Vagina (tissue), 2 donors: ENCODE measurements around the gene MTO1. TPM values are rescaled to one million over a fixed set of nuclear protein-coding genes. Genes with fewer than 3 reads are reported as not detected.
A peak's percentile ranks its signal among the peaks of the same experiment; 100 is the strongest.

Source experiments
- DNase-seq, 2 donors: peaks; one replicate each; pipeline ENCODE4 v3.0.0-alpha.2; 2017; ENCODE audit errors: extremely low spot score in 2 of 2
- H3K27ac ChIP-seq: fragments of 200-600 bp; sonication (generic); one replicate; pipeline ENCODE4 v1.5.1; 2019
- H3K27me3 ChIP-seq: fragments of 200-600 bp; sonication (generic); one replicate; pipeline ENCODE4 v1.5.1; 2019
- H3K36me3 ChIP-seq, 2 donors: fragments of 200-600 bp; sonication (generic); one replicate each; pipeline ENCODE4 v1.5.1; 2017 to 2019
- H3K4me1 ChIP-seq: fragments of 200-600 bp; sonication (generic); one replicate; pipeline ENCODE4 v1.5.1; 2019
- H3K4me3 ChIP-seq, 2 donors: fragments of 200-600 bp; sonication (generic); 1 replicate in 1 of 2; 2 replicates in 1 of 2; pipeline ENCODE4 v1.5.1; 2016 to 2019
- H3K9me3 ChIP-seq: fragments of 200-600 bp; sonication (generic); one replicate; pipeline ENCODE4 v1.5.1; 2019
- POLR2A ChIP-seq, 2 donors: fragments of 450-650 bp; IDR thresholded peaks; one replicate each; pipeline ENCODE4 v1.6.1; 2017; ENCODE audit warnings: antibody characterized with exemption in 2 of 2, mild to moderate bottlenecking in 2 of 2, moderate library complexity in 2 of 2
- POLR2AphosphoS5 ChIP-seq, 2 donors: sonication (generic); formaldehyde crosslinking; IDR thresholded peaks; one replicate each; pipeline ENCODE4 v1.9.0; 2017; ENCODE audit warnings: antibody characterized with exemption in 2 of 2, mild to moderate bottlenecking in 2 of 2, low read depth in 1 of 2; ENCODE audit not compliant: insufficient read depth in 1 of 2
- intact Hi-C: fragments of 100-400 bp; cut with DNase I; formaldehyde crosslinking; loops from one replicate; pipeline ENCODE4 v1.15.1; 2023
- total RNA-seq: library from RNA; depleted of rRNA; stranded (reverse); fragments of >200 nt; gene quantifications from one replicate; pipeline ENCODE4 v1.2.3, GENCODE V29; 2016
- TF ChIP-seq, protein P1 (sequence below), 3 experiments: fragments of 450-650 bp in 2 of 3; fragments of 200-600 bp in 1 of 3; sonication (generic) in 1 of 3; IDR thresholded peaks; one replicate each; pipeline ENCODE4 v1.5.1; 2017 to 2019; ENCODE audit warnings: antibody characterized with exemption in 3 of 3, mild to moderate bottlenecking in 2 of 3, moderate library complexity in 2 of 3

Gene MTO1
- total RNA-seq, 1 donor from 2014 or later: 26.0 TPM

DNA sequence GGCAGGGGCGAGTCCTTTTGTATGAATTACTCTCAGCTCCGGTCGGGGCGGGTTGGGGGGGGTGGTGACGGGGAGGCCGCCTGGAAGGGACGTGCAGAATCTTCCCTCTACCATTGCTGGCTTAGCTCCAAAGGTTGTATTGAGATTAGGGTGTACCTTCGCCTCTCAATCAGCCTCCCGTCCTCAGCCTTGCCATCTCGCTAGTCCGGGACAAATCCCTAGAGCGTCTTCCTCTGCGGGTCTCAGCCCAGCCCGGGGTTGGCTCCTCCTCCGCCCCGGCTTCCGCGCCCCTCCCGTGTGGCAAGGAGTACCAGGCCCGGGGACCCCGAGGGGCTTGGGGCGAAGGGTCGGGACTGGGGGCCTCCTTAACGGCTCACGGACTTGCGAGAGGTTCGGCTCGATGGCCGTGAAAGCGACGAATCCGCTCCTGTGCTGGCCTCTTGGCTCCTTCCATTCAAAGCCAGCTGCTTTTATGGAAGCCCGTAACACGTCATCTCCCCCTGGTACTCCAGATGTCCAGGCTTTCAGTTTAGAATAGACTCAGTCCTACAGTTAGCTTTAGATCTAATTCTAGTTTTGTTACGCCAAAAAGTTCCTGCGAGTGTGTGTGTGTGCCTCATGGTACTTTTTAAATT is 59.9 kb downstream of the MTO1 start:
- intact Hi-C loops: loop anchor here (2.0 to 10.0 kb wide), 2 partner anchors 59 to 67 kb away; partner anchors contain the start of gene CGAS
- Histone ChIP-seq H3K4me3 (peak overlapping the region; percentile 77 to 85), H3K4me1 (peaks cover 45% of the 10 kb centered on the region), H3K36me3 (peaks cover 4 to 28% of the 10 kb centered on the region in 2 donors), H3K27ac (peak overlapping the region; percentile 100), H3K27me3 (no peaks in the 10 kb centered on the region), H3K9me3 (no peaks in the 10 kb centered on the region)
- TF ChIP-seq POLR2AphosphoS5 (IDR thresholded peaks at IDR 0.05; ENCODE audit: insufficient read depth in 1 of 2, low read depth in 1 of 2) (peak in 1 of 2 donors; percentile 51), POLR2A (IDR thresholded peaks at IDR 0.05) (peak in 1 of 2 donors; percentile 54)
- TF ChIP-seq, protein P1, sequence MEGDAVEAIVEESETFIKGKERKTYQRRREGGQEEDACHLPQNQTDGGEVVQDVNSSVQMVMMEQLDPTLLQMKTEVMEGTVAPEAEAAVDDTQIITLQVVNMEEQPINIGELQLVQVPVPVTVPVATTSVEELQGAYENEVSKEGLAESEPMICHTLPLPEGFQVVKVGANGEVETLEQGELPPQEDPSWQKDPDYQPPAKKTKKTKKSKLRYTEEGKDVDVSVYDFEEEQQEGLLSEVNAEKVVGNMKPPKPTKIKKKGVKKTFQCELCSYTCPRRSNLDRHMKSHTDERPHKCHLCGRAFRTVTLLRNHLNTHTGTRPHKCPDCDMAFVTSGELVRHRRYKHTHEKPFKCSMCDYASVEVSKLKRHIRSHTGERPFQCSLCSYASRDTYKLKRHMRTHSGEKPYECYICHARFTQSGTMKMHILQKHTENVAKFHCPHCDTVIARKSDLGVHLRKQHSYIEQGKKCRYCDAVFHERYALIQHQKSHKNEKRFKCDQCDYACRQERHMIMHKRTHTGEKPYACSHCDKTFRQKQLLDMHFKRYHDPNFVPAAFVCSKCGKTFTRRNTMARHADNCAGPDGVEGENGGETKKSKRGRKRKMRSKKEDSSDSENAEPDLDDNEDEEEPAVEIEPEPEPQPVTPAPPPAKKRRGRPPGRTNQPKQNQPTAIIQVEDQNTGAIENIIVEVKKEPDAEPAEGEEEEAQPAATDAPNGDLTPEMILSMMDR (IDR thresholded peaks at IDR 0.05): no peak
- DNase-seq: no peak

DNA sequence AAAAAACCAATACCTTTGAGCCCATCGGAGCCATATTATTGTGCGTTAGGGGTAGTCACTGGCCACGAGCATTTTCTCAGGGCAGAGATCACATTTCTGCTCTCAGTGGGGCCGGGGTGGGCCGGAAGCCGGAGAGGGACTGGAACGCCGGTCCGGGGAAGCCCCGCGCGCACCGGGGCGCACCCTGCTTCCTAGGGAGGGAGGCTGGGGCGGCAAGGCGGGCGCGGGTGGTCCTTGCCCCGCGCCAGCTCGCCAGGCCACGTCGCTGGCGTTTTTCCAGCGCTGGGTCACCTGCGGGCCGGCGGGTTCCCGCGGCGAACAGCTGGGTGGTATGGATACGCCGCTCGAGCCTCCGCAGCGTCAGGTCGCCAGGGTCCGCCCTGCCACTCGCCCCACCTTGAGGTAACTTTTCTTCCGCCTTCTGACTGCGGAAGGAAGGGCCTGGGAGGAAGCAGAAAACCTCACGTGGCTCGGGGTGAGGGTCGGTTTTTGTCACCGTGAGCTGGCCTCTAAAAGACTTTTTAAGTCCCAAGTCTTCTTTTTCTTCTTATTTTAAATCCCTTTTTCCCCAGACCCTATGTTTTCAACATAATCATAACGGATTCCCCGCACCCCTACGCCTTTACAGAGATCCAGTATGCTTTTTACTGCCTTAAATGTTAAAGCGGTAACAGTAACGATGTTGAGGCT is 62.0 kb downstream of the MTO1 start:
- peaks cover 0 to 11% of the 10 kb centered on the region in 2 donors for H3K36me3 ChIP-seq
- H3K9me3 ChIP-seq: no peaks in the 10 kb centered on the region
- H3K4me1 ChIP-seq: peaks cover 27% of the 10 kb centered on the region
- DNase-seq: no peak
- H3K27me3 ChIP-seq: no peaks in the 10 kb centered on the region
- TF ChIP-seq, protein P1 (IDR thresholded peaks at IDR 0.05): no peak
- peak in 1 of 2 donors; percentile 44 for TF ChIP-seq POLR2A (IDR thresholded peaks at IDR 0.05)
- peak; percentile 76 to 78 for TF ChIP-seq POLR2AphosphoS5 (IDR thresholded peaks at IDR 0.05; ENCODE audit: insufficient read depth in 1 of 2, low read depth in 1 of 2)
- peak overlapping the region; percentile 100 for H3K27ac ChIP-seq
- intact Hi-C loops: loop anchor here (10.0 kb wide), 1 partner anchor 69 kb away; the partner anchor contains the start of gene CGAS
- H3K4me3 ChIP-seq: peak overlapping the region; percentile 54 to 60

DNA sequence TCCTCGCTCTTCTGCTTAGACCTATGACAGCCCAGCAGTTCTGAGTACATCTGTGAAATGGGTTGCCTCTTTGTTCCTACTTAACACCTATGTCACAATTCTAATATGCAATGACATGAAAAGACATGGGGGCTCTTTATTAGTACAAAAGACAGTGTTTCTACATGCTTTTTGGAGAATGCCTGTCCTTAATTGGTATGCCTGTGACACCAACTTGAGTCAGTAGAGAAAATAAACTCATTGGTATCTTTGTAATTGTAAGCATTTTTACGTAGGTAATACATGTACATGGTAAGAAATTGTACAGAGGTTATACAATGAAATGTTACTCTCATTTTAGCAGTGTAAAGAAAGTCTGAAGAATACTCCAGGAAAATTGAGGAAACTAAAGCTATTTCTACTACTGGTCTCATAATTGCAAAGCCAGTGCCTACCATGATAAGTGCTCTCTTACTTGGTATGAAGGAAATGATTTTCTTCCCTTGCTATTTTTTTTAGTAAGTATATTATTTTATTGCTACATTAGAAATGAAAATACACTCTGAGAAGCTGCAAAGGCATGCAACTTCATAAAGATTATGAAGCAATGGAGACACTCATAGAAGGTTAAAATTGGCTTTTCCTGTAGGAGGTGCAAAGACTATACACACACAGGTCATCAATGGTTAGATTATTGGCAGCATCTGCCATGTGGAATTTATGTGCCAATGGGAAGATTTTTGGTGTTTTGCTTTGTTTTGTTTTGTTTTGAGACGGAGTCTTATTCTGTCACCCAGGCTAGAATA is 64.2 kb downstream of the MTO1 start:
- TF ChIP-seq, protein P1 (IDR thresholded peaks at IDR 0.05): no peak
- TF ChIP-seq POLR2A (IDR thresholded peaks at IDR 0.05): no peak
- no peak for TF ChIP-seq POLR2AphosphoS5 (IDR thresholded peaks at IDR 0.05; ENCODE audit: insufficient read depth in 1 of 2, low read depth in 1 of 2)
- peaks cover 15% of the 10 kb centered on the region for H3K4me1 ChIP-seq
- no peak for DNase-seq
- no peak overlapping the region for H3K4me3 ChIP-seq
- intact Hi-C loops: loop anchor here (10.0 kb wide), 1 partner anchor 71 kb away; the partner anchor contains the start of gene CGAS
- no peak overlapping the region for H3K27ac ChIP-seq
- no peaks in the 10 kb centered on the region for H3K27me3 ChIP-seq
- H3K9me3 ChIP-seq: no peaks in the 10 kb centered on the region
- no peaks in the 10 kb centered on the region for H3K36me3 ChIP-seq

DNA sequence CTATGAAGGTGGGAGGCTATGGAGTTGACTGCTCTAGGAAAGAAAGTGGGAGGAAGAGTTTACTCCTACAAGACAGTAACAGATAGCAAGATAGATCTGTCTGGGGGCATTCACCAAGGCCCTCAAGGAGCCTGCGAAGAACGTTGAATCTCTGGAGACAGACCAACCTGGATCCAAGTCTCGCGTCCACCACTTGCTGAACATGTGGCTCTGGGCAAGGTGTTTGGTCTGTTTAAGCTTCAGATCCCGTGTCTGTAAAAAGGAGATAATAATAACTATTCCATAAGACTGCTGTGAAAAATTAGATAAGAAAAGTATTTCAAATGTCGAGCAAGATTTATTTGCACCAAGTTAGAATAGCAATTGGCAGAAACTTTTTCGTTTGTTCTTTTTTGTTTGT is 67.4 kb downstream of the MTO1 start:
- no peak for DNase-seq
- Histone ChIP-seq H3K4me1 (no peaks in the 10 kb centered on the region), H3K27me3 (no peaks in the 10 kb centered on the region), H3K36me3 (no peaks in the 10 kb centered on the region), H3K4me3 (no peak overlapping the region), H3K27ac (no peak overlapping the region), H3K9me3 (no peaks in the 10 kb centered on the region)
- no peak for TF ChIP-seq POLR2A (IDR thresholded peaks at IDR 0.05)
- TF ChIP-seq, protein P1 (IDR thresholded peaks at IDR 0.05): no peak
- TF ChIP-seq POLR2AphosphoS5 (IDR thresholded peaks at IDR 0.05; ENCODE audit: insufficient read depth in 1 of 2, low read depth in 1 of 2): no peak
- intact Hi-C loops: loop anchor here (10.0 kb wide), 1 partner anchor 74 kb away; the partner anchor contains the start of gene CGAS
